ENCODE measurements around the gene TMEM178B. TPM values are rescaled to one million over a fixed set of nuclear protein-coding genes. Genes with fewer than 3 reads are reported as not detected.
"Not testable (repeated sequence)": the region's sequence is repeated elsewhere in the genome, so short reads cannot be mapped to it uniquely, and the experiment has no call there.

Gene TMEM178B
- total and polyA plus RNA-seq, 12 donors: 1.2 to 54.6 (median 25.7) TPM

DNA sequence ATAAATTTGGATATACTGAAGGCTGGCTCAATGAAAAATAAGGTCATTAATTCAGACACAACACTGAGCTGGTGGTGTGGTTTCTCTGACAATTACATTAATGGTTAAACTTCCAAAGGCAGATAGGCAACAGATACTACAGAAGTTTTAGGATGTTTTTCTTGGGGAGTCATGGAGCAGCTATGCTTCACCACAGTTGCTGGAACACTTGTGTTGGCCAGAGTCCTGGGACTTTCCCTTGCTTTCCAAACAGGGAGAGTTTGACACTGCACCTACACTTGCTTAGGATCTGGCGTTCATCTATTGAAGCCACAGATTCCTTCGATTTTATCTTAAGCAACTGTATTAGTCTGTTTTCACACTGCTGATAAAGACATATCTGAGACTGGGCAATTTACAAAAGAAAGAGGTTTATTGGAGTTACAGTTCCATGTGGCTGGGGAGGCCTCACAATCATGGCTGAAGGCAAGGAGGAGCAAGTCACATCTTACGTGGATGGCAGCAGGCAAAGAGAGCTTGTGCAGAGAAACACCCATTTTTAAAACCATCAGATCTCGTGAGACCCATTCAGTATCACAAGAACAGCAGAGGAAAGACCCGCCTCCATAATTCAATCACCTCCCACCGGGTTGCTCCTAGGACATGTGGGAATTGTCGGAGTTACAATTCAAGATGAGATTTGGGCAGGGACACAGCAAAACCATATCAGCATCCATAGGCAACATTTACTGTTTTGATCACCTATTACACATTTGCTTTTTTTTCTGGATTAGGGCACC lies 27.8 kb upstream of the TMEM178B start:
- DNase-seq: peak in 1 of 2 donors; percentile 29
- Histone ChIP-seq H3K27me3 (no peaks in the 10 kb centered on the region), H3K9me3 (peaks cover 0 to under 1% (median 0%) of the 10 kb centered on the region in 11 donors), H3K27ac (peak overlapping the region in 3 of 10 donors; percentile 5 to 65 (median 31)), H3K36me3 (no peaks in the 10 kb centered on the region), H3K4me1 (peaks cover 0 to 14% (median 0%) of the 10 kb centered on the region in 9 donors), H3K4me3 (no peak overlapping the region)
- intact Hi-C loops (cut with DNase I): no loop called here
- 75 to 83% methylated on average over 7 of the region's 7 CpGs for WGBS, 2 donors
- ATAC-seq: peak in 5 of 8 donors; percentile 23 to 93 (median 85)
- TF ChIP-seq, protein P1, sequence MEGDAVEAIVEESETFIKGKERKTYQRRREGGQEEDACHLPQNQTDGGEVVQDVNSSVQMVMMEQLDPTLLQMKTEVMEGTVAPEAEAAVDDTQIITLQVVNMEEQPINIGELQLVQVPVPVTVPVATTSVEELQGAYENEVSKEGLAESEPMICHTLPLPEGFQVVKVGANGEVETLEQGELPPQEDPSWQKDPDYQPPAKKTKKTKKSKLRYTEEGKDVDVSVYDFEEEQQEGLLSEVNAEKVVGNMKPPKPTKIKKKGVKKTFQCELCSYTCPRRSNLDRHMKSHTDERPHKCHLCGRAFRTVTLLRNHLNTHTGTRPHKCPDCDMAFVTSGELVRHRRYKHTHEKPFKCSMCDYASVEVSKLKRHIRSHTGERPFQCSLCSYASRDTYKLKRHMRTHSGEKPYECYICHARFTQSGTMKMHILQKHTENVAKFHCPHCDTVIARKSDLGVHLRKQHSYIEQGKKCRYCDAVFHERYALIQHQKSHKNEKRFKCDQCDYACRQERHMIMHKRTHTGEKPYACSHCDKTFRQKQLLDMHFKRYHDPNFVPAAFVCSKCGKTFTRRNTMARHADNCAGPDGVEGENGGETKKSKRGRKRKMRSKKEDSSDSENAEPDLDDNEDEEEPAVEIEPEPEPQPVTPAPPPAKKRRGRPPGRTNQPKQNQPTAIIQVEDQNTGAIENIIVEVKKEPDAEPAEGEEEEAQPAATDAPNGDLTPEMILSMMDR (IDR thresholded peaks at IDR 0.05): no peak

DNA sequence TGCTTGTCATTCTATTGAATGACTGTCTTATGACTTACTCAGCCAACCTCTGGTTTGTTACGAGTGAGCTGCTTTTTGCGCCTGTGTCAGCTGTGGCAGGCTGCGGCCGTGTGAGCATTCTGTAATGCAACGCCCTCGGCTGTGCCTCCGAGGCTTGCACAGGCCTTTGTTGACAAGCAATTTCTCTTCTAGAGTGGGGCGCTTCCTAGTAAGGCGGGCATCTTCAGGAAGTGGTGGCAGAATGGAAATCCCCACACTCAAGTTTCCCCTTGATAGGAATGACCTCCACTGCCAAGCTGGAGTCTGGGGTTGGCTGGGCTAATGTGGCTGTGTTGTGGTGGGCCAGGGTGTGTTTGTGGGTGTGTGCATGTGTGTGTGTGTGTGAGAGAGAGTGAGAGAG lies 20.2 kb upstream of the TMEM178B start:
- ATAC-seq (no peak), DNase-seq (no peak)
- no peak overlapping the region for H3K27ac ChIP-seq
- no peaks in the 10 kb centered on the region for H3K4me1 ChIP-seq
- H3K9me3 ChIP-seq: peaks cover 0 to 10% (median 0%) of the 10 kb centered on the region in 11 donors
- no peaks in the 10 kb centered on the region for H3K27me3 ChIP-seq
- TF ChIP-seq, protein P1 (IDR thresholded peaks at IDR 0.05): no peak
- no peak overlapping the region for H3K4me3 ChIP-seq
- WGBS, 2 donors: 66 to 73% methylated on average over 9 of the region's 9 CpGs
- intact Hi-C loops (cut with DNase I): no loop called here
- H3K36me3 ChIP-seq: no peaks in the 10 kb centered on the region

DNA sequence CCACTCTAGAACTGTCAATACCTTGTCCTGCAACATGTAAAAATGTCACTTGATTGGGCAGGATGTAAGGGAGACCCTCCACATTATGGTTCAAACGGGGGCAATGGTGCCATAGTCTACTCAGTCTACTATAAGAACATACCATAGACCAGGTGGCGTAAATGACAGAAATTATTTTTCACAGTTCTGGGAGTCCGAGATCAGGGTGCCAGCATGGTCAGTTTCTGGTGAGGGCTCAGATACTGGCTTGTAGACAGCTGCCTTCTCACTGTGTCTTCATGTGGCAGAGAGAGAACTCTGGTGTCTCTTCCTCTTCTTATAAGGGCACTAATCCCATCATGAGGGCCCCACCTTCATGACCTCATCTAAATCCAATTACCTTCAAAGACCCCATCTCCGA lies 18.7 kb upstream of the TMEM178B start:
- Histone ChIP-seq H3K4me1 (no peaks in the 10 kb centered on the region), H3K27me3 (peaks cover 0 to 3% (median 0%) of the 10 kb centered on the region in 7 donors), H3K9me3 (peaks cover 0 to 10% (median 0%) of the 10 kb centered on the region in 11 donors), H3K27ac (no peak overlapping the region), H3K4me3 (no peak overlapping the region), H3K36me3 (no peaks in the 10 kb centered on the region)
- DNase-seq (no peak), ATAC-seq (no peak)
- TF ChIP-seq, protein P1 (IDR thresholded peaks at IDR 0.05): no peak
- 83 to 88% methylated on average over 4 of the region's 4 CpGs for WGBS, 2 donors
- intact Hi-C loops (cut with DNase I): no loop called here

GRCh38 chr7:141057788-141058187 lies 16.1 kb upstream of the TMEM178B start:
- intact Hi-C loops (cut with DNase I): no loop called here
- peaks cover 0 to 3% (median 0%) of the 10 kb centered on the region in 7 donors for H3K27me3 ChIP-seq
- H3K9me3 ChIP-seq: peaks cover 0 to 10% (median 0%) of the 10 kb centered on the region in 11 donors
- H3K27ac ChIP-seq: no peak overlapping the region
- H3K36me3 ChIP-seq: no peaks in the 10 kb centered on the region
- TF ChIP-seq, protein P1 (IDR thresholded peaks at IDR 0.05): no peak
- 85 to 87% methylated on average over 3 of the region's 3 CpGs for WGBS, 2 donors
- ATAC-seq (no peak), DNase-seq (no peak)
- H3K4me1 ChIP-seq: no peaks in the 10 kb centered on the region
- no peak overlapping the region for H3K4me3 ChIP-seq

DNA sequence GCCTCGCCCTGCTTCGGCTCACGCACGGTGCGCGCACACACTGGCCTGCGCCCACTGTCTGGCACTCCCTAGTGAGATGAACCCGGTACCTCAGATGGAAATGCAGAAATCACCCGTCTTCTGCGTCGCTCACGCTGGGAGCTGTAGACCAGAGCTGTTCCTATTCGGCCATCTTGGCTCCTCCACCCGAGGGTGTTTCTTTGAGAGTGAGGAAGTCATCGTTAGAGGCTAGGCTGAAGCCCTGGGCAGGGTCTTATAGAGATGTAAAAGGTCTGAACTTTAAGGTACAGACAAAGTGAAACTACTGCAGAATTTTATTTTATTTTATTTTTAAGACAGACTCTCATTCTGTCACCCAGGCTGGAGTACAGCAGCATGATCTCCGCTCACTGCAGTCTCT lies 6.0 kb upstream of the TMEM178B start:
- intact Hi-C loops (cut with DNase I); H3K4me3 ChIP-seq; H3K36me3 ChIP-seq; ATAC-seq; H3K9me3 ChIP-seq; DNase-seq; H3K27ac ChIP-seq: not testable (repeated sequence)
- peaks cover 0 to 39% (median 21%) of the 10 kb centered on the region in 7 donors for H3K27me3 ChIP-seq
- 75 to 81% methylated on average over 7 of the region's 16 CpGs for WGBS, 2 donors
- H3K4me1 ChIP-seq: peaks cover 0 to 19% (median 16%) of the 10 kb centered on the region in 9 donors
